Sigmoid colon (tissue), 7 donors: ENCODE data around the gene NHP2. TPM values are rescaled to one million over a fixed set of nuclear protein-coding genes. Genes with fewer than 3 reads are reported as not detected.

Experiments
- DNase-seq: peaks from one replicate; pipeline ENCODE4 v3.0.0-alpha.2; 2019
- H3K27ac ChIP-seq, 4 donors: fragments of 200-600 bp; sonication (generic); one replicate each; pipeline ENCODE4 v1.5.1; 2016 to 2019; ENCODE audit warnings: mild to moderate bottlenecking in 1 of 4
- H3K27me3 ChIP-seq, 3 donors: fragments of 200-600 bp; sonication (generic); one replicate each; pipeline ENCODE4 v1.5.1; 2019; ENCODE audit warnings: mild to moderate bottlenecking in 1 of 3
- H3K36me3 ChIP-seq, 4 donors: fragments of 200-600 bp; sonication (generic); one replicate each; pipeline ENCODE4 v1.5.1; 2016 to 2019
- H3K4me1 ChIP-seq, 4 donors: fragments of 200-600 bp; sonication (generic); one replicate each; pipeline ENCODE4 v1.5.1; 2017 to 2019
- H3K4me3 ChIP-seq, 4 donors: fragments of 200-600 bp; sonication (generic); one replicate each; pipeline ENCODE4 v1.5.1; 2017 to 2019; ENCODE audit warnings: mild to moderate bottlenecking in 2 of 4, moderate library complexity in 1 of 4
- H3K9me3 ChIP-seq, 4 donors: fragments of 200-600 bp in 3 of 4; sonication (generic) in 3 of 4; one replicate each; pipeline versions ENCODE4 v1.5.1 to v1.6.1; 2013 to 2019
- CTCF ChIP-seq, 4 experiments: fragments of 450-650 bp in 3 of 4; fragments of 200-600 bp in 1 of 4; IDR thresholded peaks; one replicate each; pipeline ENCODE4 v1.5.1; 2016 to 2019; ENCODE audit warnings: antibody characterized with exemption in 4 of 4, mild to moderate bottlenecking in 3 of 4, moderate library complexity in 2 of 4
- EP300 ChIP-seq, 4 donors: sonication (generic); formaldehyde crosslinking; IDR thresholded peaks; one replicate each; pipeline ENCODE4 v1.6.1; 2017; ENCODE audit warnings: antibody characterized with exemption in 4 of 4
- POLR2A ChIP-seq, 2 donors: fragments of 450-650 bp; IDR thresholded peaks; one replicate each; pipeline ENCODE4 v1.6.1; 2016; ENCODE audit warnings: antibody characterized with exemption in 2 of 2, mild to moderate bottlenecking in 2 of 2, moderate library complexity in 2 of 2
- POLR2AphosphoS5 ChIP-seq, 4 donors: sonication (generic); formaldehyde crosslinking; IDR thresholded peaks; one replicate each; pipeline ENCODE4 v1.6.1; 2017; ENCODE audit warnings: antibody characterized with exemption in 4 of 4
- WGBS, 2 donors: extraction: QIAGEN DNeasy Blood & Tissue Kit; methylation state at CpG; one replicate each; pipeline ENCODE4 v1.1.7; 2013; 5-methylcytosine and 5-hydroxymethylcytosine counted together
- intact Hi-C: fragments of 100-400 bp; cut with DNase I; formaldehyde crosslinking; loops from one replicate; pipeline ENCODE4 v1.15.1; 2023
- polyA plus RNA-seq, 3 donors: library from polyadenylated mRNA; stranded (reverse); fragments of 200-250 nt; gene quantifications; one replicate each; pipeline ENCODE4 v1.2.3, GENCODE V29; 2013
- total RNA-seq, 4 donors: library from RNA; depleted of rRNA; stranded (reverse); fragments of >200 nt; gene quantifications; one replicate each; pipeline ENCODE4 v1.1.0, GENCODE V29; 2016
- donor health status: healthy with polysubstance abuse.
- donor health status: Bipolar disorder and iron deficiency.
- donor health status: healthy.

NHP2 gene
- total and polyA plus RNA-seq, 7 donors = 77.8 to 231 (median 165) TPM

- no peak overlapping the region for H3K27ac ChIP-seq
- intact Hi-C loops = loop anchor here (5.0 kb wide), 2 partner anchors 42 to 43 kb away; no protein-coding TSS in a partner anchor
- peaks cover 11 to 30% (median 17%) of the 10 kb centered on the region in 3 donors for H3K27me3 ChIP-seq
- peaks cover 0 to 36% (median 30%) of the 10 kb centered on the region in 4 donors for H3K4me1 ChIP-seq
- no peaks in the 10 kb centered on the region for H3K36me3 ChIP-seq
- no peak for TF ChIP-seq POLR2A (IDR thresholded peaks at IDR 0.05)
- no peak for TF ChIP-seq CTCF (IDR thresholded peaks at IDR 0.05)
- no peaks in the 10 kb centered on the region for H3K9me3 ChIP-seq
- 88 to 91% methylated on average over 27 of the region's 27 CpGs for WGBS, 2 donors
- DNase-seq = no peak
- no peak overlapping the region for H3K4me3 ChIP-seq
These were observed 33.6 kb downstream of the NHP2 start for GRCh38 chr5:178119915-178120606.

DNA sequence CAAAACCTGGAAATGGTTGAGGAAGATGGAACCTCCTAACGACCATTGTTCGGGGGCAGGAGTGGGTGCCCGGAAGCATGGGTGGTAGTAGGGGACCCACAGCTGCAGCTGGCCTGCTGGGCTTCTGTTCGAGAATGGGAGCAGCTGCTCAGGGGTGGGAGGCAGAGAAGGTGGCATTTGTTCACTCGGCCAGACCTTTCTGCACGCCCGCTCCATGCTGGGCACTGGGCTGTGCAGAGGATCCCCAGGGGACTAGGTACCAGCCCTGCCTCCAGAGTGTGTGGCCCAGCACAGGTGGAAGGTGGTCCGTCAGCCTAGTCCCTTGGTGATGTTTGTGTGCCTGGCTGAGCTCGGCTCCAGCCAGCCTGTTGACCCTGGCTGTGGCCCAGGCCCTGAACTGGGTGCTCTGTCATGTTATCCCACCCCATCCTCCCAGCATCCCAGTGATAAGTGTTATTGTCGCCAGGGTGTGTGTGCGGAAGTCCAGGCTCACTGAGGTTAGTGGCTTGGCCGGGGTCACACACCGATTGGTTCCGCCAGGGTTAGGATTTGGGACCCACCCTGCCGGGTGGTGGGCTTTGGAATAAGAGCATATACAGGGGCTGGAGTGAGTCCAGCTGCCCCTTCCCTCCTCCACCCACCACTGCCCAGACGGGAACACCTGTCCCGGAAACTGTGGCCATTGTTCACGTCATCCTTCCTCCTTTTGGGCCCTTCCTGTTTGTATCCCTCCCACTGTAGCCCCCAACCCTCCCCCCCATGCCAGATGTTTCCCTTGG, 35.6 kb downstream of the NHP2 start:
- DNase-seq = no peak
- Histone ChIP-seq H3K27ac (no peak overlapping the region), H3K27me3 (peaks cover 21 to 50% (median 37%) of the 10 kb centered on the region in 3 donors), H3K36me3 (no peaks in the 10 kb centered on the region), H3K9me3 (no peaks in the 10 kb centered on the region), H3K4me1 (peaks cover 0 to 37% (median 35%) of the 10 kb centered on the region in 4 donors), H3K4me3 (no peak overlapping the region)
- intact Hi-C loops = no loop called here
- 68 to 80% methylated on average over 18 of the region's 18 CpGs for WGBS, 2 donors
- TF ChIP-seq EP300 (IDR thresholded peaks at IDR 0.05) (no peak), CTCF (IDR thresholded peaks at IDR 0.05) (no peak), POLR2A (IDR thresholded peaks at IDR 0.05) (no peak), POLR2AphosphoS5 (IDR thresholded peaks at IDR 0.05) (no peak)

GRCh38 chr5:178116143-178116885, 37.4 kb downstream of the NHP2 start:
- peaks cover 0 to 21% (median 20%) of the 10 kb centered on the region in 4 donors for H3K4me1 ChIP-seq
- intact Hi-C loops = no loop called here

GRCh38 chr5:178115814-178116142, 37.9 kb downstream of the NHP2 start:
- H3K4me3 ChIP-seq = no peak overlapping the region
- peaks cover 0 to 16% (median 15%) of the 10 kb centered on the region in 4 donors for H3K4me1 ChIP-seq
- no peak for TF ChIP-seq CTCF (IDR thresholded peaks at IDR 0.05)
- TF ChIP-seq POLR2AphosphoS5 (IDR thresholded peaks at IDR 0.05) = no peak
- TF ChIP-seq POLR2A (IDR thresholded peaks at IDR 0.05) = no peak
- TF ChIP-seq EP300 (IDR thresholded peaks at IDR 0.05) = no peak
- H3K36me3 ChIP-seq = no peaks in the 10 kb centered on the region
- 25 to 44% methylated on average over 7 of the region's 7 CpGs for WGBS, 2 donors
- no peak for DNase-seq
- intact Hi-C loops = no loop called here
- no peaks in the 10 kb centered on the region for H3K9me3 ChIP-seq
- peaks cover 21 to 67% (median 45%) of the 10 kb centered on the region in 3 donors for H3K27me3 ChIP-seq
- no peak overlapping the region for H3K27ac ChIP-seq

More at GRCh38 chr5:178116143-178116885, 37.4 kb downstream of the NHP2 start:
- TF ChIP-seq POLR2A (IDR thresholded peaks at IDR 0.05) (no peak), POLR2AphosphoS5 (IDR thresholded peaks at IDR 0.05) (no peak), EP300 (IDR thresholded peaks at IDR 0.05) (no peak), CTCF (IDR thresholded peaks at IDR 0.05) (no peak)
- Histone ChIP-seq H3K4me3 (no peak overlapping the region), H3K27me3 (peaks cover 21 to 62% (median 45%) of the 10 kb centered on the region in 3 donors), H3K36me3 (no peaks in the 10 kb centered on the region), H3K9me3 (no peaks in the 10 kb centered on the region), H3K27ac (no peak overlapping the region)
- no peak for DNase-seq
- 9 to 12% methylated on average over 22 of the region's 22 CpGs for WGBS, 2 donors
